Endodermal cell (in vitro differentiated cells): ENCODE results near the gene PASK. TPM values are rescaled to one million over a fixed set of nuclear protein-coding genes. Genes with fewer than 3 reads are reported as not detected.

Experiments
- DNase-seq: peaks from one replicate; pipeline ENCODE4 v3.0.0-alpha.2; 2017
- H3K27ac ChIP-seq: 2 replicates; pipeline ENCODE4 v1.5.1; 2013; ENCODE audit warnings: mild to moderate bottlenecking, low read depth, low read length, moderate library complexity
- H3K27me3 ChIP-seq: 2 replicates; pipeline ENCODE4 v1.6.1; 2013; ENCODE audit warnings: mild to moderate bottlenecking, low read length, moderate library complexity; ENCODE audit not compliant: insufficient read depth, control insufficient read depth, poor library complexity, severe bottlenecking
- H3K36me3 ChIP-seq: 2 replicates; pipeline ENCODE4 v1.7.0; 2013; ENCODE audit warnings: mild to moderate bottlenecking, low read length, moderate library complexity; ENCODE audit not compliant: control insufficient read depth, insufficient read depth
- H3K4me1 ChIP-seq: one replicate; pipeline ENCODE4 v1.7.0; 2013; ENCODE audit warnings: low read length; ENCODE audit not compliant: control insufficient read depth, insufficient read depth
- H3K4me3 ChIP-seq: 2 replicates; pipeline ENCODE4 v1.5.1; 2013; ENCODE audit warnings: mild to moderate bottlenecking, low read length, moderate library complexity
- H3K9ac ChIP-seq: 2 replicates; pipeline ENCODE4 v1.6.1; 2013; ENCODE audit warnings: mild to moderate bottlenecking, low read length, moderate library complexity; ENCODE audit not compliant: poor library complexity, severe bottlenecking; ENCODE audit errors: extremely low read depth
- H3K9me3 ChIP-seq: 2 replicates; pipeline ENCODE4 v1.6.1; 2013; ENCODE audit warnings: mild to moderate bottlenecking, low read length, moderate library complexity; ENCODE audit not compliant: control insufficient read depth
- H3K27ac Mint-ChIP-seq: 2 replicates; pipeline ENCODE4 v1.8.0; 2020; ENCODE audit warnings: mixed read lengths
- H3K27me3 Mint-ChIP-seq: 2 replicates; pipeline ENCODE4 v1.8.0; 2021; ENCODE audit warnings: mild to moderate bottlenecking, mixed read lengths; ENCODE audit not compliant: insufficient read depth
- H3K36me3 Mint-ChIP-seq: 2 replicates; pipeline ENCODE4 v1.8.0; 2020; ENCODE audit warnings: low read depth, mixed read lengths
- H3K4me1 Mint-ChIP-seq: 2 replicates; pipeline ENCODE4 v1.8.0; 2020; ENCODE audit warnings: mixed read lengths
- H3K4me3 Mint-ChIP-seq: 2 replicates; pipeline ENCODE4 v1.8.0; 2020; ENCODE audit warnings: mild to moderate bottlenecking, moderate library complexity, mixed read lengths
- H3K9me3 Mint-ChIP-seq: 2 replicates; pipeline ENCODE4 v1.8.0; 2020; ENCODE audit warnings: mild to moderate bottlenecking, mixed read lengths
- CTCF ChIP-seq: fragments of 200-600 bp; sonication (generic); conservative IDR thresholded peaks from 2 replicates; pipeline ENCODE4 v1.5.0; 2021; ENCODE audit warnings: antibody characterized with exemption, mild to moderate bottlenecking
- WGBS, 2 experiments: methylation state at CpG; one replicate each; pipeline versions ENCODE4 v1.1.5 to v1.1.7; 2013; ENCODE audit warnings: missing lambda C conversion rate in 2 of 2, mixed read lengths in 1 of 2; ENCODE audit not compliant: insufficient coverage in 1 of 2, insufficient read length in 1 of 2; 5-methylcytosine and 5-hydroxymethylcytosine counted together
- total RNA-seq, 2 donors: library from RNA; stranded (reverse); fragmentation: NEBNext Ultra II Directional in 1 of 2; extraction: Animal tissue kit (Norgen Biotek cat#: 25700) in 1 of 2; gene quantifications; 2 replicates in 1 of 2; 3 replicates in 1 of 2; pipeline ENCODE4 v1.2.1, GENCODE V29; 2021

PASK gene
- total RNA-seq, 2 donors from 2014 or later = 76.5 to 94.5 TPM

GRCh38 chr2:241121008-241121407, 28.3 kb downstream of the PASK start:
- no peaks in the 10 kb centered on the region for H3K27me3 Mint-ChIP-seq
- Histone ChIP-seq H3K27me3 (no peaks in the 10 kb centered on the region), H3K4me1 (no peaks in the 10 kb centered on the region), H3K9ac (no peak overlapping the region), H3K9me3 (peaks cover 6% of the 10 kb centered on the region), H3K4me3 (no peak overlapping the region), H3K36me3 (peaks cover 18% of the 10 kb centered on the region), H3K27ac (no peak overlapping the region)
- no peak for TF ChIP-seq CTCF
- 98% methylated on average over 3 of the region's 5 CpGs; no CpG with 5 or more reads in 1 of the 2 experiments for WGBS, 2 experiments
- H3K4me3 Mint-ChIP-seq = no peak overlapping the region
- H3K4me1 Mint-ChIP-seq = no peaks in the 10 kb centered on the region
- no peak overlapping the region for H3K27ac Mint-ChIP-seq
- H3K36me3 Mint-ChIP-seq = peaks cover 46% of the 10 kb centered on the region
- peaks cover 6% of the 10 kb centered on the region for H3K9me3 Mint-ChIP-seq
- no peak for DNase-seq

- Histone ChIP-seq H3K9me3 (peaks cover 6% of the 10 kb centered on the region), H3K4me3 (no peak overlapping the region), H3K27me3 (no peaks in the 10 kb centered on the region), H3K9ac (no peak overlapping the region), H3K27ac (no peak overlapping the region), H3K4me1 (no peaks in the 10 kb centered on the region), H3K36me3 (peaks cover 19% of the 10 kb centered on the region)
- no peak for DNase-seq
- 92 to 100% methylated on average over 1 to 2 of the region's 2 CpGs for WGBS, 2 experiments
- TF ChIP-seq CTCF = no peak
- H3K9me3 Mint-ChIP-seq = peaks cover 6% of the 10 kb centered on the region
- H3K4me1 Mint-ChIP-seq = no peaks in the 10 kb centered on the region
- peaks cover 43% of the 10 kb centered on the region for H3K36me3 Mint-ChIP-seq
- no peak overlapping the region for H3K4me3 Mint-ChIP-seq
- H3K27me3 Mint-ChIP-seq = no peaks in the 10 kb centered on the region
- no peak overlapping the region for H3K27ac Mint-ChIP-seq
These were observed 28.8 kb downstream of the PASK start for GRCh38 chr2:241120440-241120839.

DNA sequence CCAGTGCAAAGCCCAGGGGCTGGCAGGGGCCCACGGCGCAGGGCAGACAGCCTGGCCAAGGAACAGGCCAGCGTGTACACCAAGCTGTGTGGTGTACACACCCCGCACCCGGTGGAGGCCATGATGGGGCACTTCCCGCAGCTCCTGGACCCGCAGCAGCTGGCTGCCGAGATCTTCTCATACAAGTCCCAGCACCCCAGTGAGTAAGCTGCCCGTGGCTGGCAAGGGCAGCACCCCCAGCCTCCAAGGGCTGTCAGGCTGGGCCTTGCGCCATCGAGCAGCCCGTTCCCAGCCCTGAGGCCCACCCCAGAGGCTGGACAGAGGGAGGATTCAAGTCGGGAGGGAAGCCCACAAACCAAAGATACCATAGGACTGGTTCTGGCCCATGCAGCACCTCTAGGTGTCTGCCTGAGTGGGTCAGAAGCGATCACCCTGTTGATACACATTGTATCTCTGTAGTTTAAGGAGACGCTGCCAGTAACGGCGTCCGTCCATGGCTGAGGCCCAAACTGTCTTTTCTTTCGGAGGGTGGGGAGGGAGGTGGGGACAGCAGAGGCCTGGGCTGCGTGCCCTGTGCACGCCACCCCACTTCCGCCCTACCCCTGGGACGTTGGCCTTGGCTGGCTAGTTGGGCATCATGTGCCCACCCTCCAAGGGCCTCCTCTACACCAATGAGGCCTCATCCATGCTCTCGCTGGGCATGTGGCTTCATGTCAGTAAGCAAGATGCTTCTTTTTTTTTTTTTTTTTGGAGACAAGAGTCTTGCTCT, 30.4 kb downstream of the PASK start:
- no peak for TF ChIP-seq CTCF
- Histone ChIP-seq H3K36me3 (peaks cover 25% of the 10 kb centered on the region), H3K9me3 (peaks cover 6% of the 10 kb centered on the region), H3K27ac (no peak overlapping the region), H3K4me1 (no peaks in the 10 kb centered on the region), H3K27me3 (no peaks in the 10 kb centered on the region), H3K9ac (no peak overlapping the region), H3K4me3 (no peak overlapping the region)
- peaks cover 44% of the 10 kb centered on the region for H3K36me3 Mint-ChIP-seq
- WGBS, 2 experiments = 92% methylated on average over 11 to 23 of the region's 24 CpGs
- DNase-seq = no peak
- no peak overlapping the region for H3K27ac Mint-ChIP-seq
- no peaks in the 10 kb centered on the region for H3K4me1 Mint-ChIP-seq
- peaks cover 6% of the 10 kb centered on the region for H3K9me3 Mint-ChIP-seq
- H3K4me3 Mint-ChIP-seq = no peak overlapping the region
- H3K27me3 Mint-ChIP-seq = no peaks in the 10 kb centered on the region
